Measurements from ENCODE around the gene PPHLN1. TPM values are rescaled to one million over a fixed set of nuclear protein-coding genes. Genes with fewer than 3 reads are reported as not detected.
A peak's percentile ranks its signal among the peaks of the same experiment; 100 is the strongest.

PPHLN1 gene
- polyA plus RNA-seq, 4 donors: 65.0 to 72.2 (median 69.3) TPM

- DNase-seq (ENCODE audit: low read depth in 4 of 4, low spot score in 3 of 4): no peak
Observed at GRCh38 chr12:42474391-42474790, 148.4 kb downstream of the PPHLN1 start.

- DNase-seq (ENCODE audit: low read depth in 4 of 4, low spot score in 3 of 4): no peak
Observed at GRCh38 chr12:42475106-42475505, 149.1 kb downstream of the PPHLN1 start.

- no peak for DNase-seq (ENCODE audit: low read depth in 4 of 4, low spot score in 3 of 4)
Observed at GRCh38 chr12:42477941-42478340, 152.0 kb downstream of the PPHLN1 start.

- DNase-seq (ENCODE audit: low read depth in 4 of 4, low spot score in 3 of 4): no peak
Observed at GRCh38 chr12:42481368-42481767, 155.4 kb downstream of the PPHLN1 start.

- DNase-seq (ENCODE audit: low read depth in 4 of 4, low spot score in 3 of 4): no peak
Observed at GRCh38 chr12:42482041-42482747, 156.2 kb downstream of the PPHLN1 start.

GRCh38 chr12:42482748-42483520 lies 157.0 kb downstream of the PPHLN1 start:
- DNase-seq (ENCODE audit: low read depth in 4 of 4, low spot score in 3 of 4): peak in 2 of 4 donors; percentile 75 to 88

GRCh38 chr12:42483521-42483790 lies 157.5 kb downstream of the PPHLN1 start:
- peak in 1 of 4 donors; percentile 67 for DNase-seq (ENCODE audit: low read depth in 4 of 4, low spot score in 3 of 4)

- no peak for DNase-seq (ENCODE audit: low read depth in 4 of 4, low spot score in 3 of 4)
Observed at GRCh38 chr12:42484996-42485395, 159.0 kb downstream of the PPHLN1 start.

- no peak for DNase-seq (ENCODE audit: low read depth in 4 of 4, low spot score in 3 of 4)
Observed at GRCh38 chr12:42485823-42486222, 159.9 kb downstream of the PPHLN1 start.

- no peak for DNase-seq (ENCODE audit: low read depth in 4 of 4, low spot score in 3 of 4)
Observed at GRCh38 chr12:42486407-42486806, 160.4 kb downstream of the PPHLN1 start.

GRCh38 chr12:42490261-42490842 lies 164.4 kb downstream of the PPHLN1 start:
- DNase-seq (ENCODE audit: low read depth in 4 of 4, low spot score in 3 of 4): no peak

Other genes with a start within 250 kb of the PPHLN1 start
- gene GXYLT1, start 181.3 kb upstream of the PPHLN1 start, polyA plus RNA-seq (ENCODE audit: insufficient read length in 4 of 4): 10 to 100 TPM; 27.5 to 36.4 (median 34.5) TPM
- gene YAF2, start 87.9 kb upstream of the PPHLN1 start, polyA plus RNA-seq (ENCODE audit: insufficient read length in 4 of 4): 10 to 100 TPM; 23.7 to 28.0 (median 27.2) TPM
- 10 to 100 TPM; 87.2 to 96.9 (median 90.7) TPM for gene ZCRB1, start 73 bp upstream of the PPHLN1 start, polyA plus RNA-seq (ENCODE audit: insufficient read length in 4 of 4)

All from right renal pelvis (tissue), 4 donors.